HepG2 (cell line): ENCODE measurements around the gene PRRT2. TPM values are rescaled to one million over a fixed set of nuclear protein-coding genes. Genes with fewer than 3 reads are reported as not detected.
A peak's percentile ranks its signal among the peaks of the same experiment; 100 is the strongest.

Experiments used
- CERS6 ChIP-seq: sonication (generic); formaldehyde crosslinking; IDR thresholded peaks from 2 replicates; pipeline ENCODE4 v1.5.0; 2020; ENCODE audit warnings: missing genetic modification reagents
- HOXA3 ChIP-seq: sonication (generic); formaldehyde crosslinking; IDR thresholded peaks from 2 replicates; pipeline ENCODE4 v1.5.0; 2020; ENCODE audit warnings: missing genetic modification reagents
- HOXA7 ChIP-seq: sonication (generic); formaldehyde crosslinking; IDR thresholded peaks from 2 replicates; pipeline ENCODE4 v1.8.1; 2022; ENCODE audit warnings: mild to moderate bottlenecking, missing genetic modification reagents, moderate library complexity
- IKZF1 ChIP-seq: fragments of 450-650 bp; IDR thresholded peaks from 2 replicates; pipeline ENCODE4 v1.7.1; 2016
- JDP2 ChIP-seq: sonication (generic); formaldehyde crosslinking; IDR thresholded peaks from 2 replicates; pipeline ENCODE4 v1.8.1; 2022; ENCODE audit warnings: missing genetic modification reagents, borderline replicate concordance
- NFATC3 ChIP-seq: sonication (generic); formaldehyde crosslinking; IDR thresholded peaks from 2 replicates; pipeline ENCODE4 v1.5.1; 2020; ENCODE audit warnings: mild to moderate bottlenecking, missing genetic modification reagents
- RFX1 ChIP-seq: fragments of 450-650 bp; IDR thresholded peaks from 2 replicates; pipeline ENCODE4 v1.6.1; 2017
- SMC3 ChIP-seq: IDR thresholded peaks from 2 replicates; pipeline ENCODE4 v1.6.1; 2011; ENCODE audit warnings: low read length, improper control_type of control experiment
- SP140L ChIP-seq: sonication (generic); formaldehyde crosslinking; IDR thresholded peaks from 2 replicates; pipeline ENCODE4 v1.4.0; 2020; ENCODE audit warnings: missing genetic modification reagents, borderline replicate concordance
- ZBTB21 ChIP-seq: sonication (generic); formaldehyde crosslinking; IDR thresholded peaks from 2 replicates; pipeline ENCODE4 v1.4.0; 2020; ENCODE audit warnings: missing genetic modification reagents
- ZC3H13 ChIP-seq: sonication (generic); formaldehyde crosslinking; IDR thresholded peaks from 2 replicates; pipeline ENCODE4 v1.8.1; 2023; ENCODE audit warnings: mild to moderate bottlenecking, missing genetic modification reagents, moderate library complexity
- ZKSCAN5 ChIP-seq: sonication (generic); formaldehyde crosslinking; IDR thresholded peaks from 2 replicates; pipeline ENCODE4 v1.5.1; 2020; ENCODE audit warnings: mild to moderate bottlenecking, missing genetic modification reagents
- ZNF18 ChIP-seq: sonication (generic); formaldehyde crosslinking; IDR thresholded peaks from 2 replicates; pipeline ENCODE4 v1.8.0; 2022; ENCODE audit warnings: mild to moderate bottlenecking, missing genetic modification reagents; ENCODE audit not compliant: insufficient replicate concordance
- ZNF205 ChIP-seq: IDR thresholded peaks from 2 replicates; pipeline ENCODE4 v1.6.1; 2018; ENCODE audit warnings: missing biosample characterization, missing genetic modification reagents
- ZNF337 ChIP-seq: sonication (generic); formaldehyde crosslinking; IDR thresholded peaks from 2 replicates; pipeline ENCODE4 v1.5.1; 2020; ENCODE audit warnings: missing genetic modification reagents, low read depth, mild to moderate bottlenecking, borderline replicate concordance
- ZNF33A ChIP-seq: sonication (generic); formaldehyde crosslinking; IDR thresholded peaks from 2 replicates; pipeline ENCODE4 v1.5.1; 2020; ENCODE audit warnings: missing genetic modification reagents, mild to moderate bottlenecking, moderate library complexity, borderline replicate concordance
- ZNF441 ChIP-seq: sonication (generic); formaldehyde crosslinking; IDR thresholded peaks from 2 replicates; pipeline ENCODE4 v1.7.0; 2021; ENCODE audit warnings: missing genetic modification reagents, borderline replicate concordance
- ZNF746 ChIP-seq: sonication (generic); formaldehyde crosslinking; IDR thresholded peaks from 2 replicates; pipeline ENCODE4 v1.8.0; 2022; ENCODE audit warnings: mild to moderate bottlenecking, missing genetic modification reagents
- ZNF75D ChIP-seq: sonication (generic); formaldehyde crosslinking; IDR thresholded peaks from 2 replicates; pipeline ENCODE4 v1.8.1; 2023; ENCODE audit warnings: missing genetic modification reagents, mild to moderate bottlenecking, borderline replicate concordance
- ZNF839 ChIP-seq: sonication (generic); formaldehyde crosslinking; IDR thresholded peaks from 2 replicates; pipeline ENCODE4 v1.4.0; 2020; ENCODE audit warnings: missing genetic modification reagents, mild to moderate bottlenecking, borderline replicate concordance
- ZNF879 ChIP-seq: sonication (generic); formaldehyde crosslinking; IDR thresholded peaks from 2 replicates; pipeline ENCODE4 v1.8.1; 2023; ENCODE audit warnings: missing genetic modification reagents
- polyA plus RNA-seq, 8 experiments: library from polyadenylated mRNA; depleted of rRNA in 3 of 8; stranded (reverse) in 7 of 8; unstranded in 1 of 8; fragments of >200 nt; fragmentation: Illumina TruSeq in 4 of 8; extraction: Trizol in 4 of 8; gene quantifications; 2 replicates each; pipeline versions ENCODE4 v1.2.1 to v1.2.3, GENCODE V29; 2011 to 2016; ENCODE audit warnings: low read depth in 4 of 8, missing spikeins in 1 of 8, mixed read lengths in 1 of 8; ENCODE audit not compliant: insufficient read depth in 1 of 8
- total RNA-seq, 5 experiments: library from RNA; depleted of rRNA; stranded (reverse); fragments of >200 nt; fragmentation: Illumina TruSeq; extraction: Trizol; gene quantifications; 2 replicates each; pipeline ENCODE4 v1.2.3, GENCODE V29; 2016; ENCODE audit warnings: low read depth in 1 of 5
- TF ChIP-seq, protein P1 (sequence below): sonication (generic); formaldehyde crosslinking; conservative IDR thresholded peaks from 2 replicates; pipeline ENCODE4 v1.8.0; 2022; ENCODE audit warnings: mild to moderate bottlenecking, moderate library complexity, missing genetic modification reagents
- TF ChIP-seq, protein P2 (sequence below): sonication (generic); formaldehyde crosslinking; IDR thresholded peaks from 2 replicates; pipeline ENCODE4 v1.8.0; 2023; ENCODE audit warnings: mild to moderate bottlenecking, missing genetic modification reagents

PRRT2 gene
- total and polyA plus RNA-seq, 2 of the 13 experiments (the other 11 are each of a cell fraction or from before 2014, with no cell fraction given) = 0.51 to 1.1 TPM

DNA sequence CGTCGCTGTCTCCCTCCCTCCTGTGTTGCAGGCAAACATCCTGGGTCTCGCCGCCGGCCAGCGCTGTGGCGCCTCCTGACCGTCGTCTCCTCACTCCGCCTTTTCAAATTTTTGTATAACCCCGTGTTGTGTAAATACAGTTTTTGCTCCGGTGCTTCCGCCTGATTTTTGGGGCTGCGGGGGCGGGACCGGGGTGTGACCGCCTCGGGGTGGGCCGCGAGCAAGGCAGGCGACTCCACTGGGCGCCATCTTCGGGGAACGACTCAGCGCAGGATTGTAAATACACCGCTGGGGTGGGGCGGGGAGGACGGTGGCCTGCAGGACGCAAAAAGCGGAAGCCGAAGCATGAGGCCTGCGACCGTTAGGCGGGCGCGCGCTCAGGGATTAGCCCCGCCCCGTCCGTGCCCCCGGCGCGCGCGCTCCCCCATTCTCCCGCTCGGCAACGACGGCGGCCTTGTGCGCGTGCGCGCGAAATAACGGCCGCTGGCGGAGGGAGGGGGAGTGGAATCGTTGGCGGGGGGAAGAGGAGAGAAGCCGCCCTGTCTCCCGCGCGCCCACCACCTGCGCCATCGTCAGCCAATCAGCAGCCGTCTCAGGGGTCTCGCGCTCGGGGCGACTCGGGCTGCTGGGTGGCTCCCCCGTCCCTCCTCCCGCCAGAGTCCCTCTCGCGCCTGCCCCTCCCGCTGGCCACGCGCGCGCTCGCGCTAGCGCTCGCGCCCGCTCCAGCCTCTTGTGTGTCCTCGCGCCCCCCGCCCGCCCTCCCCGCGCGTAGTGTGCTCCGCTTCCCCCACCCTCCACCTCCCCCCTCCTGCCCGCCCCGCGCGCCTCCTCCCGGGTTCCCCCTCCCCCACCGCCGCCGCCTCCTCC, 6.5 kb upstream of the PRRT2 start (continued):
- TF ChIP-seq, protein P1, sequence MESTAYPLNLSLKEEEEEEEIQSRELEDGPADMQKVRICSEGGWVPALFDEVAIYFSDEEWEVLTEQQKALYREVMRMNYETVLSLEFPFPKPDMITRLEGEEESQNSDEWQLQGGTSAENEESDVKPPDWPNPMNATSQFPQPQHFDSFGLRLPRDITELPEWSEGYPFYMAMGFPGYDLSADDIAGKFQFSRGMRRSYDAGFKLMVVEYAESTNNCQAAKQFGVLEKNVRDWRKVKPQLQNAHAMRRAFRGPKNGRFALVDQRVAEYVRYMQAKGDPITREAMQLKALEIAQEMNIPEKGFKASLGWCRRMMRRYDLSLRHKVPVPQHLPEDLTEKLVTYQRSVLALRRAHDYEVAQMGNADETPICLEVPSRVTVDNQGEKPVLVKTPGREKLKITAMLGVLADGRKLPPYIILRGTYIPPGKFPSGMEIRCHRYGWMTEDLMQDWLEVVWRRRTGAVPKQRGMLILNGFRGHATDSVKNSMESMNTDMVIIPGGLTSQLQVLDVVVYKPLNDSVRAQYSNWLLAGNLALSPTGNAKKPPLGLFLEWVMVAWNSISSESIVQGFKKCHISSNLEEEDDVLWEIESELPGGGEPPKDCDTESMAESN (CRISPR knock-in tag) = peak; percentile 99
- peak; percentile 88; the same call in 1 of the 2 replicates for TF ChIP-seq ZNF839 (CRISPR knock-in tag)
- TF ChIP-seq ZC3H13 (CRISPR knock-in tag) = peak; percentile 98
- TF ChIP-seq CERS6 = no peak
- TF ChIP-seq SMC3 = no peak
- no peak for TF ChIP-seq ZKSCAN5 (CRISPR knock-in tag)
- no peak for TF ChIP-seq ZNF441
- no peak for TF ChIP-seq SP140L
- TF ChIP-seq ZBTB21 = 0 out of 2 replicates have a peak, but pooled peaks have one; percentile 25
- peak; percentile 100 for TF ChIP-seq ZNF746 (CRISPR knock-in tag)
- TF ChIP-seq ZNF337 (CRISPR knock-in tag) = 0 out of 2 replicates have a peak, but pooled peaks have one; percentile 58
- TF ChIP-seq, protein P2, sequence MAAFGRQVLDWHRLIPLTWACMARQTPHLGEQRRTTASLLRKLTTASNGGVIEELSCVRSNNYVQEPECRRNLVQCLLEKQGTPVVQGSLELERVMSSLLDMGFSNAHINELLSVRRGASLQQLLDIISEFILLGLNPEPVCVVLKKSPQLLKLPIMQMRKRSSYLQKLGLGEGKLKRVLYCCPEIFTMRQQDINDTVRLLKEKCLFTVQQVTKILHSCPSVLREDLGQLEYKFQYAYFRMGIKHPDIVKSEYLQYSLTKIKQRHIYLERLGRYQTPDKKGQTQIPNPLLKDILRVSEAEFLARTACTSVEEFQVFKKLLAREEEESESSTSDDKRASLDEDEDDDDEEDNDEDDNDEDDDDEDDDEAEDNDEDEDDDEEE = no peak
- peak; percentile 61; the same call in 1 of the 2 replicates for TF ChIP-seq NFATC3 (CRISPR knock-in tag)
- TF ChIP-seq HOXA3 (CRISPR knock-in tag) = peak; percentile 98
- peak; percentile 84; the same call in 1 of the 2 replicates for TF ChIP-seq JDP2 (CRISPR knock-in tag)
- peak; percentile 92; the same call in 1 of the 2 replicates for TF ChIP-seq ZNF205 (CRISPR knock-in tag)
- no peak for TF ChIP-seq ZNF33A (CRISPR knock-in tag)
- TF ChIP-seq ZNF879 = no peak; the same call in 1 of the 2 replicates
- peak; percentile 96 for TF ChIP-seq ZNF18 (CRISPR knock-in tag)
- TF ChIP-seq ZNF75D (CRISPR knock-in tag) = no peak
- no peak for TF ChIP-seq HOXA7
- no peak for TF ChIP-seq IKZF1
- no peak for TF ChIP-seq RFX1
